Ovary (tissue), 3 donors: Measurements from ENCODE around the gene TRMU.

Experiments used
- EP300 ChIP-seq: sonication (generic); formaldehyde crosslinking; IDR thresholded peaks from one replicate; pipeline ENCODE4 v1.6.1; 2017; ENCODE audit warnings: antibody characterized with exemption
- POLR2A ChIP-seq: fragments of 450-650 bp; IDR thresholded peaks from one replicate; pipeline ENCODE4 v1.6.1; 2017; ENCODE audit warnings: antibody characterized with exemption, mild to moderate bottlenecking, moderate library complexity
- TF ChIP-seq, protein P1 (sequence below), 3 donors: fragments of 450-650 bp in 2 of 3; fragments of 200-600 bp in 1 of 3; IDR thresholded peaks; one replicate each; pipeline versions ENCODE4 v1.5.1 to v1.8.0; 2016 to 2022; ENCODE audit warnings: antibody characterized with exemption in 3 of 3, mild to moderate bottlenecking in 1 of 3
- donor health status: DM: no; HTN: no; CAD: no.

DNA sequence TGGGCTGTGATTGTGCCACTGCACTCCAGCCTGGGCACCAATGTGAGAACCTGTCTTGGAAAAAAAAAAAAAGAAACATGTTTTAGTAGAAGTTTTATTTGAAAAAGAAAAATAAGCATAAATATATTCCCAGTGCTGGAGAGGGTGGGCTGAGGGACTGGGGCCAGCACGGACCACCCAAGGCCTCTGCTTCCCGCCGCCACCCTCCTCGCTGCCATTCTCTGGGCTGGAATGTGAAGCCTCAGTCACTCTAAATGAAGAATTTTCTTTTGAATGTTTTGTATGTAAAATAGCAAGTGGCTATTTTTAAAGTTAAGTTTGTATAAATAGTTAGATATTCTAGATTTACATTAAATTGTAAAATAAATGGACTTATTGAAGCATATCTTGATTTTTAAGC is 5.1 kb upstream of the TRMU start:
- TF ChIP-seq, protein P1, sequence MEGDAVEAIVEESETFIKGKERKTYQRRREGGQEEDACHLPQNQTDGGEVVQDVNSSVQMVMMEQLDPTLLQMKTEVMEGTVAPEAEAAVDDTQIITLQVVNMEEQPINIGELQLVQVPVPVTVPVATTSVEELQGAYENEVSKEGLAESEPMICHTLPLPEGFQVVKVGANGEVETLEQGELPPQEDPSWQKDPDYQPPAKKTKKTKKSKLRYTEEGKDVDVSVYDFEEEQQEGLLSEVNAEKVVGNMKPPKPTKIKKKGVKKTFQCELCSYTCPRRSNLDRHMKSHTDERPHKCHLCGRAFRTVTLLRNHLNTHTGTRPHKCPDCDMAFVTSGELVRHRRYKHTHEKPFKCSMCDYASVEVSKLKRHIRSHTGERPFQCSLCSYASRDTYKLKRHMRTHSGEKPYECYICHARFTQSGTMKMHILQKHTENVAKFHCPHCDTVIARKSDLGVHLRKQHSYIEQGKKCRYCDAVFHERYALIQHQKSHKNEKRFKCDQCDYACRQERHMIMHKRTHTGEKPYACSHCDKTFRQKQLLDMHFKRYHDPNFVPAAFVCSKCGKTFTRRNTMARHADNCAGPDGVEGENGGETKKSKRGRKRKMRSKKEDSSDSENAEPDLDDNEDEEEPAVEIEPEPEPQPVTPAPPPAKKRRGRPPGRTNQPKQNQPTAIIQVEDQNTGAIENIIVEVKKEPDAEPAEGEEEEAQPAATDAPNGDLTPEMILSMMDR (IDR thresholded peaks at IDR 0.05): no peak
- TF ChIP-seq POLR2A (no peak), EP300 (no peak)
